ENCODE measurements around the gene U2AF2. TPM values are rescaled to one million over a fixed set of nuclear protein-coding genes. Genes with fewer than 3 reads are reported as not detected.

Gene U2AF2
- 164 TPM for polyA plus RNA-seq (ENCODE audit: insufficient read length)
- long read RNA-seq, donor 1, transcript U2AF2-201 (12 exons, 1,698 nt), result minor isoform, 5 of 112 reads
- long read RNA-seq, donor 1, transcript U2AF2-202 (12 exons, 3,022 nt), result major isoform, 21 of 112 reads
- long read RNA-seq, donor 1, transcript U2AF2-205 (5 exons, 637 nt), result minor isoform, 6 of 112 reads
- long read RNA-seq, donor 1, partial matches to known transcripts, result 67 of 112 reads
- long read RNA-seq, donor 1, other reads (novel, unspliced or antisense), result 6 of 112 reads
- long read RNA-seq, donor 2, transcript U2AF2-205 (5 exons, 637 nt), result major isoform, 6 of 30 reads
- long read RNA-seq, donor 2, transcript U2AF2-202 (12 exons, 3,022 nt), result minor isoform, 5 of 30 reads
- long read RNA-seq, donor 2, partial matches to known transcripts, result 13 of 30 reads
- long read RNA-seq, donor 2, other reads (novel, unspliced or antisense), result 0 of 30 reads
- long read RNA-seq, donor 3, transcript U2AF2-205 (5 exons, 637 nt), result minor isoform, 5 of 39 reads
- long read RNA-seq, donor 3, transcript U2AF2-202 (12 exons, 3,022 nt), result major isoform, 10 of 39 reads
- long read RNA-seq, donor 3, partial matches to known transcripts, result 22 of 39 reads
- long read RNA-seq, donor 3, other reads (novel, unspliced or antisense), result 0 of 39 reads
- long read RNA-seq, donor 4, partial matches to known transcripts, result 9 of 9 reads
- long read RNA-seq, donor 4, other reads (novel, unspliced or antisense), result 0 of 9 reads
- long read RNA-seq, donor 5, transcript U2AF2-202 (12 exons, 3,022 nt), result major isoform, 28 of 75 reads
- long read RNA-seq, donor 5, transcript U2AF2-205 (5 exons, 637 nt), result minor isoform, 8 of 75 reads
- long read RNA-seq, donor 5, partial matches to known transcripts, result 33 of 75 reads
- long read RNA-seq, donor 5, other reads (novel, unspliced or antisense), result 0 of 75 reads
- long read RNA-seq, donor 6, transcript U2AF2-202 (12 exons, 3,022 nt), result major isoform, 18 of 82 reads
- long read RNA-seq, donor 6, partial matches to known transcripts, result 57 of 82 reads
- long read RNA-seq, donor 6, other reads (novel, unspliced or antisense), result 0 of 82 reads
- long read RNA-seq, donor 7, transcript U2AF2-202 (12 exons, 3,022 nt), result major isoform, 24 of 87 reads
- long read RNA-seq, donor 7, transcript U2AF2-205 (5 exons, 637 nt), result minor isoform, 9 of 87 reads
- long read RNA-seq, donor 7, partial matches to known transcripts, result 40 of 87 reads
- long read RNA-seq, donor 7, other reads (novel, unspliced or antisense), result 6 of 87 reads
- long read RNA-seq, donor 8, partial matches to known transcripts, result 0 of 7 reads
- long read RNA-seq, donor 8, other reads (novel, unspliced or antisense), result 0 of 7 reads

- peak; percentile 91 for DNase-seq
These were observed at the start of gene U2AF2 for GRCh38 chr19:55654868-55655647. TSS of gene U2AF2 (plus strand) at chr19:55655035. CDS start at chr19:55655105, 70 bp downstream.

GRCh38 chr19:55605207-55605636 is 49.6 kb upstream of the U2AF2 start:
- peak; percentile 97 for DNase-seq

- DNase-seq, result peak; percentile 86
These were observed 49.0 kb upstream of the U2AF2 start, which contains the start of gene ZNF865 for GRCh38 chr19:55605637-55606470. TSS of gene ZNF865 (plus strand) at chr19:55605647. CDS start at chr19:55613619, 7,972 bp downstream.

- DNase-seq, result no peak
These were observed 48.4 kb upstream of the U2AF2 start for GRCh38 chr19:55606471-55606787.

- DNase-seq, result no peak
These were observed 48.0 kb upstream of the U2AF2 start for GRCh38 chr19:55606817-55607216.

GRCh38 chr19:55609326-55609725 is 45.5 kb upstream of the U2AF2 start:
- no peak for DNase-seq

GRCh38 chr19:55611300-55611982 is 43.4 kb upstream of the U2AF2 start:
- DNase-seq, result no peak

GRCh38 chr19:55611983-55612645 is 42.7 kb upstream of the U2AF2 start:
- DNase-seq, result no peak

GRCh38 chr19:55613396-55613795 is 41.4 kb upstream of the U2AF2 start:
- no peak for DNase-seq

GRCh38 chr19:55613930-55614710 is 40.7 kb upstream of the U2AF2 start:
- DNase-seq, result no peak

GRCh38 chr19:55614711-55615542 is 39.9 kb upstream of the U2AF2 start:
- no peak for DNase-seq

GRCh38 chr19:55615543-55616394 is 39.1 kb upstream of the U2AF2 start:
- DNase-seq, result no peak

GRCh38 chr19:55616395-55616875 is 38.4 kb upstream of the U2AF2 start:
- no peak for DNase-seq

GRCh38 chr19:55617426-55617825 is 37.4 kb upstream of the U2AF2 start:
- DNase-seq, result no peak

- no peak for DNase-seq
These were observed 36.4 kb upstream of the U2AF2 start for GRCh38 chr19:55618426-55618825.

GRCh38 chr19:55619286-55619685 is 35.5 kb upstream of the U2AF2 start:
- no peak for DNase-seq

All from left kidney (tissue), 8 donors.